T-helper 1 cell treated with Interleukin-12 subunit alpha and Interleukin-12 subunit beta and Interleukin-4 antibody, amounts not matched to agents 30 μg/mL and 1 μg/mL, for 36 hours (primary cell): ENCODE data around the gene KCNQ2.

Experiments used
- H3K27ac Mint-ChIP-seq: one replicate; pipeline ENCODE4 v1.8.0; 2021; ENCODE audit warnings: mild to moderate bottlenecking, mixed read lengths
- H3K27me3 Mint-ChIP-seq: one replicate; pipeline ENCODE4 v1.8.0; 2021; ENCODE audit warnings: low read depth, mixed read lengths
- H3K36me3 Mint-ChIP-seq: one replicate; pipeline ENCODE4 v1.8.0; 2021; ENCODE audit warnings: low read depth, mixed read lengths
- H3K4me1 Mint-ChIP-seq: one replicate; pipeline ENCODE4 v1.8.0; 2021; ENCODE audit warnings: low read depth, mixed read lengths
- H3K4me3 Mint-ChIP-seq: one replicate; pipeline ENCODE4 v1.8.0; 2021; ENCODE audit warnings: mild to moderate bottlenecking, moderate library complexity, mixed read lengths
- H3K9me3 Mint-ChIP-seq: one replicate; pipeline ENCODE4 v1.8.0; 2021; ENCODE audit warnings: mixed read lengths

The KCNQ2 gene

GRCh38 chr20:63377951-63378381 lies 94.5 kb downstream of the KCNQ2 start:
- no peaks in the 10 kb centered on the region for H3K9me3 Mint-ChIP-seq
- peaks cover 3% of the 10 kb centered on the region for H3K27me3 Mint-ChIP-seq
- H3K27ac Mint-ChIP-seq, result no peak overlapping the region
- H3K4me1 Mint-ChIP-seq, result no peaks in the 10 kb centered on the region
- H3K4me3 Mint-ChIP-seq, result no peak overlapping the region
- H3K36me3 Mint-ChIP-seq, result no peaks in the 10 kb centered on the region

DNA sequence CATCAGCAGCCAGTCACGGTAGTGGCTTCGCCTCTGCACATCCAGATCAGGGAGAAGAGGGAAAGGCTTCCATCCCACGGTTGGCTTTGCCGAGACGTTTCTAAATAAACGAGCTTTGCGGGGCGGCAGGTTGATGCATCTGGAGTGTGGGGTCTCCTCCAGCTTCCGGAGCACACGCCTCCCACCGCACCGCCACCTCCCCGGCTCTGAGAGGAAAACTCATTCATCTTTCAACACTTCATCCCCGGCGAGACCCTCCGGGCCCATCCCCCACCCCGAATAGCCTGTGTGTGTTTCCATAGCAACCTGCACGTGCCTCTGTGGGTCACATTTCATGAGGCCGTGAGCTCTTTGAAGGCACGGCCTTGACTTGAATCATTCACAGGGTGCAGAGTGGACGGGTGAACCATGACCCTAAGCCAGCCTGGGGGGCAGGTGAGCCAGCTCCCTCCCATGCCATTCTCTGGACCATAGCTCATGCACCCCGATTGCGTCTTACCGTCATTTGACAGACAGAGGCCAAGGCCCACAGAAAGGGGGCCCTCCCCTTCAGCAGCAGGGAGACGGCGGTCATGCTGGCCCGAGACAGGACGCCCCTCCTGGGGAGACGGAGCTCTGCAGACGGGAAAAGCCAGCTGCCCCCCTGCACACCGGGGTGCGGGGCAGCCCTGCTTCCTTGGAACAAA lies 95.1 kb downstream of the KCNQ2 start:
- Mint-ChIP-seq H3K4me3 (no peak overlapping the region), H3K9me3 (no peaks in the 10 kb centered on the region), H3K36me3 (no peaks in the 10 kb centered on the region), H3K27ac (no peak overlapping the region), H3K4me1 (no peaks in the 10 kb centered on the region), H3K27me3 (peaks cover 3% of the 10 kb centered on the region)

- H3K4me3 Mint-ChIP-seq, result no peak overlapping the region
- no peak overlapping the region for H3K27ac Mint-ChIP-seq
- H3K4me1 Mint-ChIP-seq, result no peaks in the 10 kb centered on the region
- no peaks in the 10 kb centered on the region for H3K36me3 Mint-ChIP-seq
- no peaks in the 10 kb centered on the region for H3K9me3 Mint-ChIP-seq
- peaks cover 3% of the 10 kb centered on the region for H3K27me3 Mint-ChIP-seq
Measured at GRCh38 chr20:63376283-63377250, 95.9 kb downstream of the KCNQ2 start.

- Mint-ChIP-seq H3K36me3 (no peaks in the 10 kb centered on the region), H3K4me3 (no peak overlapping the region), H3K27ac (no peak overlapping the region), H3K9me3 (no peaks in the 10 kb centered on the region), H3K4me1 (no peaks in the 10 kb centered on the region), H3K27me3 (peaks cover 3% of the 10 kb centered on the region)
Measured at GRCh38 chr20:63375438-63375837, 97.0 kb downstream of the KCNQ2 start.

DNA sequence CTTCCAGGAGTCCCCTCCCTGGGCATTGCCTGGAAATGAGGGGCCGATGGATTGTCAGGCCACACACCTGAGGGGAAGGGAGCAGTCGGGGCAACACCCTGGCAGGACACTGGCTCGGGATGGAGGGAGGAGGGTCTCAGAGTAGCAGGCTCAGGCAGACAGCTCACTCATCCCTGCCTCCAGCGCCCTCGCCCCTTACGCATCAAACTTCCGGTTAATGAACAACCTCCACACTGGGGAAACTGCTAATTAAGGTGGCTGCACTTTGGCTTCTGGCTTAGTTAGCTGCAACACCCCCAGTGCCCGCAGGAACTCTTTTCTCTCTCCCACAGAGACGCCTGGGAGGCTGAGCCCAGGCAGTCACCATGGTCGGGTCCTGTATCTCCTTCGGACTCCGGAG lies 98.0 kb downstream of the KCNQ2 start:
- Mint-ChIP-seq H3K9me3 (no peaks in the 10 kb centered on the region), H3K36me3 (no peaks in the 10 kb centered on the region), H3K27ac (no peak overlapping the region), H3K27me3 (peaks cover 3% of the 10 kb centered on the region), H3K4me1 (no peaks in the 10 kb centered on the region), H3K4me3 (no peak overlapping the region)

GRCh38 chr20:63373996-63374395 lies 98.5 kb downstream of the KCNQ2 start:
- Mint-ChIP-seq H3K36me3 (no peaks in the 10 kb centered on the region), H3K27ac (no peak overlapping the region), H3K9me3 (no peaks in the 10 kb centered on the region)

DNA sequence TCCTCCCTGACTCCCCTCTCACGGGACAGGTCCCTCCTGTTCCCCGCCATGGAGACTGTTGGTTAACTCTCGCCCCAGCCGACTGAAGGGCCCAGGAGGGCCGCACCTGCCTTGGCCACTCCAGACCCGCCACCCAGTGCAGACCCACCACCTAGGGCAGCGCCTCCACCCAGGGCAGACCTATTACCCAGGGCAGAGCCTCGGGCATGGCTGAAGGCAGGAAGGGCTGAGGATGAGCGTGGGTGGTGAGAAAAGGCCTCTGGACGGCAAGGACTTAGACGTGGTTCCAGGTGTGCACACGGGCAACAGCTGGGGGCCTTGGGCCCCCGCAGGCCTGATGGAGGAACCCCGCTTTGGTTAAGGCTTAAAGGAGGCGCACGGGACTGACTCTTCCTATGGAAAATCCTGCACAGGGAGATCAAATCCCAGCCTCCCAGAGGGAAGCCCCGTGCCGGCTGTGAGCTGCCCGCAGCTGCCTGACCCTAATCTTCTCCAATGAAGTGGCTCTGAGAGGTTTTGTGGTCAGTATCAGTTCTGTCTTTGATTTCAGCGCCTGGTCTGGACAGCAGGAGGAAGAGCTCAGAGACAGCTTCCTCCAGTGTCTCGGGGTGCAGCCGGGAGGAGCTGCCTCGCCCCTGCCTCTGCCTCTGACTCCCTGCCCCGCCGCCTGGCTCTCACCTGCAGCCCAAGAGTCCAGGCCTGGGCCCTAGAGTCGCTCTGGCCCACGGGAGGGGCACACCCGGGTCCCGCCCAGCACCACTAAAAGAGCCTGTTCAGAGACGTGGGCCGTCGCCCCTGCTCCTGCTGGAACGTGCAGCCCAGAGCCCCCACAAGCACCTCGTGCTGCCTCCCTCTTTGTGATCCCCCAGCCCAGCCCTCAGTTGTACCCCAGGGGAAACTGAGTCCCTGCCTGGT lies 99.2 kb downstream of the KCNQ2 start:
- Mint-ChIP-seq H3K9me3 (no peaks in the 10 kb centered on the region), H3K27ac (no peak overlapping the region), H3K4me1 (no peaks in the 10 kb centered on the region), H3K4me3 (no peak overlapping the region), H3K27me3 (peaks cover 3% of the 10 kb centered on the region), H3K36me3 (no peaks in the 10 kb centered on the region)

More at GRCh38 chr20:63373996-63374395, 98.5 kb downstream of the KCNQ2 start:
- H3K27me3 Mint-ChIP-seq, result peaks cover 3% of the 10 kb centered on the region
- no peak overlapping the region for H3K4me3 Mint-ChIP-seq
- H3K4me1 Mint-ChIP-seq, result no peaks in the 10 kb centered on the region

DNA sequence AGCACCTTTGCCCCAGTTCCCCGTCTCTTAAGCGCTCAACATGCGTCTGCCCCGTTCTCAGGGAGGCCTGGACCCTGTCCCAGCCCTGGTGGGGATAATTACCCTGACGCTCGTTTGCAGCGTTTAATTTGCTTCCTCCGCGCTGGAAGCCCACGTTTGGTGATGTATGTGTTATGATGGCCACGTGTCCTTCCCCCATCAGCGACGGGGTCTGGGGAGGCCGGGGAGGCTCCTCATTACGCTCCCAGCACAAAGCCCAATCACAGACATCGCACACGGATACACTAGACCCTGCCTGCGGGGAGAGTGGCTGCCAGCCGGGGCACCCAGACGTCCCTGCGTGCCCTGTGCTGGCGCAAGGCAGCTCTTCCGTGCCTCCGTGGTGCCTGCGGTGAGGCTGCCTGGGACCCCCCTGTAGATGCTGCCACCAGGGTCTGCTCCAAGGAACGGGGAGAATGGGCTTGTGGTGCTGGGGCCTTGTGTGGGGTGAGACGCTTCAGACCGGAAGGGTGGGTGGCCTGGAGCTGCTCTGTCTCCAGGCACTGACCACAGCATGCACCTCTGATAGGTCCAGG lies 101.1 kb downstream of the KCNQ2 start:
- Mint-ChIP-seq H3K27ac (no peak overlapping the region), H3K4me1 (no peaks in the 10 kb centered on the region), H3K36me3 (no peaks in the 10 kb centered on the region), H3K27me3 (no peaks in the 10 kb centered on the region), H3K9me3 (no peaks in the 10 kb centered on the region), H3K4me3 (no peak overlapping the region)

DNA sequence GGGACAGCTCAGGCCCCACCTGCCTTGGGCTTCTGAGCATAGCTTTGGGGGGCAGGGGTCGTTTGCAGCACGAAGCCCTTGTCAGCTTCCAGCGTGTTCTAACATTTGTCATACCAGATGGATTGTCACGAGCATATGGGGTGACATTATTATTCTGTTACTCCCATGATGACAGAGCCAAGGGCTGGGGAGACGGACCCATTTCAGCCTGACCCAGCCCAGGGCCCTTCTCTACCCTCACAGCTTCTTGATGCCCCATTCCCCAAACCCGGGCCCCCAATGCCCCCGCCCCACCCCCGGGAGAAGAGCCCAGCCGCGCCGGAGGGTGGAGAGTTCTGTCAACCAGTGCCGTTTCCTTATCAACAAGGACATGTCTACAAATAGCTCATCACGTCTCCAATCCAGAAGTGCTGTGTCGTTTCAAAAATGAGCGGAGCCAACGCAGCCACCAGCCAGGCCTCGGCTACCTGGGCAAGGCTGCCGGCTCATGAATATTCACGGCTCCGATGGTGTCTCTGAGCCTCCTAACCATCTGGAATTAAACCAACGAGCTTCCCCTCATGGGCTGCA lies 101.8 kb downstream of the KCNQ2 start:
- H3K27ac Mint-ChIP-seq, result no peak overlapping the region
- H3K27me3 Mint-ChIP-seq, result no peaks in the 10 kb centered on the region
- no peak overlapping the region for H3K4me3 Mint-ChIP-seq
- no peaks in the 10 kb centered on the region for H3K9me3 Mint-ChIP-seq
- H3K36me3 Mint-ChIP-seq, result no peaks in the 10 kb centered on the region
- H3K4me1 Mint-ChIP-seq, result no peaks in the 10 kb centered on the region

DNA sequence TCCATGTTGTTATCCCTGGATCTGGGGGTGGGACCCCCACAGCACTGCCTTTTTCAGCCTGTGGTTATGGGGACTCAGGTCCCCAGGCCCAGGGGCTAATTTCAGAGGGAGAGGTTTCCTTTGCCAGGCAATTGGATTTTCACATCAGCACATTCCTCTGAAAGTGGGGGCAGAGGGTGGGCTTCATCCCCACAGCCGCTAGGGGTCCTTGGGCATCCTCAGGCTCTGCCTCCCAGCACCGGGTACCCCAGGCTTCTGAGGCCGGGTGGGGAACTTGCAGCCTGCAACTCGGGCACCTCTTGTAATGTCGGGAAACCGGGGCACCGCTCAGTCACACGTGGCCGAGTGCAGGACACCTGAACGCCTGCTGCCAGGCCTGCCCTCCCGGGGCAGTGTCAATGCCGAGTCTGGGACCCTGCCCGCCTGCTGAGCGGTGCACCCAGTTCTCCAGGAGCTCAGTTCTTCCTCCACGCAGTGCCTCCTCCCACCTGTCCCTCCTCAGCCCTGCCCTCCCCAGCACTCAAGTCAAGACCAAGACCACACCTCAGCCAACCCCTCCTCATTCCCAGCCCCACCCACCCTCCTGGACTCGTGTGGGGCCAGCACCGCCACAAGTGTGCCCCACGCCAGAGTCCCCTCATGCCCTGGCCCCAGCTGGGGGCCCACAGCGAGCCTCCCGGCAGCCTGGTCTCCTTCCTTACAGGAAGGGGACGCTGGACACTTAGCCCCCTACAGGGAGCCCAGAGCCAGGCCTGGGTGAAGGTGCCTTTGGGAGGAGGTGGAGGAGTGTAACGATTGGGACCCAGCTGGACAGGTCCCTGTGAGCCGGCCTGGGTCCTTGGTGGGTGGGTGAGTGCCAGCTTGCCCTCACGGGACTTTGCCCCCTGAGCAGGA lies 102.5 kb downstream of the KCNQ2 start:
- no peaks in the 10 kb centered on the region for H3K27me3 Mint-ChIP-seq
- no peak overlapping the region for H3K4me3 Mint-ChIP-seq
- no peaks in the 10 kb centered on the region for H3K9me3 Mint-ChIP-seq
- no peaks in the 10 kb centered on the region for H3K4me1 Mint-ChIP-seq
- no peaks in the 10 kb centered on the region for H3K36me3 Mint-ChIP-seq
- no peak overlapping the region for H3K27ac Mint-ChIP-seq

DNA sequence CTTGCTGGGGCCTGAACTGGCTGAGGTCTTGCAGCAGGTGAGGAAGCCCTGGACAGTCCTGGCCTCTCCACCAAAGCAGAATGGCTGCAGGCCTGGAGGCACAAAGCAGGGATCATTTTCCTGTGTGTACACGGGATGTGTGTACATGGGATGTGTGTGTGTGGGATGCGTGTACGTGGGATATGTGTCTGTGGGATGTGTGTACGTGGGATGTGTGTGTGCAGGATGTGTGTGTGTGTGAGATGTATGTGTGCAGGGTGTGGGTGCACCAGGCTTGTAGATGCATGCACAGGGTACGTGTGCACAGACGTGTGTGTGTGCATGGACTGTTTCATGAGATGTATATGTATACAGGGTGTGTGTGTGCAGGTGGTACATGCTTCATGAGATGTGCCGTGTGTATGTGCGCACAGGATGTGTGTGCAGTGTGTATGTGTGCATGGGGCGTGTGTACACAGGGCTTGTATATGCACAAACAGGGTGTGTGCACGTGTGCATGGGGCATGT lies 103.4 kb downstream of the KCNQ2 start:
- no peaks in the 10 kb centered on the region for H3K4me1 Mint-ChIP-seq
- no peaks in the 10 kb centered on the region for H3K36me3 Mint-ChIP-seq
- H3K4me3 Mint-ChIP-seq, result no peak overlapping the region
- no peaks in the 10 kb centered on the region for H3K9me3 Mint-ChIP-seq
- H3K27me3 Mint-ChIP-seq, result no peaks in the 10 kb centered on the region
- no peak overlapping the region for H3K27ac Mint-ChIP-seq

- no peaks in the 10 kb centered on the region for H3K9me3 Mint-ChIP-seq
- no peaks in the 10 kb centered on the region for H3K36me3 Mint-ChIP-seq
- H3K4me3 Mint-ChIP-seq, result no peak overlapping the region
- H3K27me3 Mint-ChIP-seq, result no peaks in the 10 kb centered on the region
- no peak overlapping the region for H3K27ac Mint-ChIP-seq
- H3K4me1 Mint-ChIP-seq, result no peaks in the 10 kb centered on the region
Measured at GRCh38 chr20:63368151-63368550, 104.3 kb downstream of the KCNQ2 start.
